Measurements from ENCODE around the gene HPD. TPM values are rescaled to one million over a fixed set of nuclear protein-coding genes. Genes with fewer than 3 reads are reported as not detected.

HPD gene
- total and polyA plus RNA-seq, 2 of the 4 experiments (the other 2 are of a cell fraction): 0.15 to 0.18 TPM

GRCh38 chr12:121894633-121895032 is 36.0 kb upstream of the HPD start:
- Histone ChIP-seq H3K27me3 (ENCODE audit: control insufficient read depth, insufficient read depth, low read length) (no peaks in the 10 kb centered on the region), H3K56ac (ENCODE audit: extremely low read depth, insufficient read depth, low read length) (no peak overlapping the region), H3K9me1 (ENCODE audit: insufficient read depth, low read length) (peaks cover 11% of the 10 kb centered on the region; the same call in 1 of the 2 replicates), H4K8ac (ENCODE audit: low read depth in 2 of 2, low read length in 2 of 2) (no peak overlapping the region), H3K4me3 (ENCODE audit: insufficient read depth, low read depth, low read length) (no peak overlapping the region), H3K79me1 (ENCODE audit: low read depth in 1 of 2, low read length in 2 of 2) (peaks cover 32 to 57% of the 10 kb centered on the region in 2 experiments), H3K18ac (ENCODE audit: low read depth, low read length) (no peak overlapping the region), H3K23ac (ENCODE audit: low read depth, low read length) (no peak overlapping the region), H2BK120ac (ENCODE audit: low read depth, low read length) (no peak overlapping the region), H3K4ac (ENCODE audit: low read depth, low read length) (peak overlapping the region; percentile 14; the same call in 1 of the 2 replicates), H3K14ac (replicated peaks; ENCODE audit: low read depth, low read length) (no peak overlapping the region), H3K27ac (ENCODE audit: insufficient read depth, low read length) (peak overlapping the region; percentile 28; the same call in 1 of the 2 replicates), H4K20me1 (ENCODE audit: insufficient read depth, low read length) (peaks cover 23% of the 10 kb centered on the region), H2AK5ac (ENCODE audit: low read depth, low read length) (no peak overlapping the region; the same call in 1 of the 2 replicates), H3K4me1 (ENCODE audit: control insufficient read depth, insufficient read depth, low read length) (peaks cover 17% of the 10 kb centered on the region), H3K4me2 (ENCODE audit: low read depth, low read length) (no peak overlapping the region), H2AFZ (replicated peaks; ENCODE audit: low read length, poor library complexity) (no peak overlapping the region), H2BK5ac (ENCODE audit: low read depth, low read length, poor library complexity, severe bottlenecking) (no peak overlapping the region), H3K9me3 (ENCODE audit: control insufficient read depth, insufficient read depth, low read length) (no peaks in the 10 kb centered on the region), H3K9ac (ENCODE audit: low read depth, low read length) (no peak overlapping the region), H3K36me3 (ENCODE audit: control insufficient read depth, insufficient read depth, low read length) (peaks cover 28% of the 10 kb centered on the region), H2BK20ac (ENCODE audit: low read depth, low read length) (no peak overlapping the region), H4K5ac (ENCODE audit: low read depth, low read length) (no peak overlapping the region; the same call in 1 of the 2 replicates), H4K91ac (ENCODE audit: insufficient read depth, low read depth, low read length) (no peak overlapping the region; the same call in 1 of the 2 replicates), H2AK9ac (replicated peaks; ENCODE audit: low read depth, low read length, poor library complexity) (peak overlapping the region; percentile 56), H2BK15ac (ENCODE audit: low read depth, low read length) (no peak overlapping the region)
- POLR2A ChIA-PET (ENCODE audit: unreplicated experiment): no interaction called here
- WGBS, 2 experiments (ENCODE audit: extremely low coverage in 2 of 2, insufficient read length in 1 of 2): no CpG with 5 or more reads among the region's 7 CpGs
- dilution Hi-C loops (cut with HindIII; ENCODE audit: low sequenced_read_pairs, unreplicated experiment): no loop called here
- ATAC-seq (ENCODE audit: low read depth) (no peak), DNase-seq (peak; percentile 52)
- CTCF ChIA-PET: interaction anchor here (3.6 kb wide), 1 partner anchor 100 kb away, joined by 16 read pairs; the partner anchor contains the start of gene RHOF
- TF ChIP-seq CTCF (conservative IDR thresholded peaks at IDR 0.05; ENCODE audit: low read depth, low read length): peak; percentile 31
- 0 out of 2 replicates have a peak, but pooled peaks have one; percentile 9 for TF ChIP-seq SMC3 (IDR thresholded peaks at IDR 0.05; ENCODE audit: low read depth, low read length)
- no peak for TF ChIP-seq POLR2A (IDR thresholded peaks at IDR 0.05; ENCODE audit: low read depth, low read length)
- BruUV-seq (replicated peaks): no TSS peak
- in situ Hi-C loops (cut with MboI; ENCODE audit: low sequenced_read_pairs): no loop called here
- intact Hi-C loops (cut with micrococcal nuclease): no loop called here
